HEK293 (cell line): Measurements from ENCODE around the gene TPP1.

ENCODE experiments used
- CTCF ChIA-PET: fragments of 350-600 bp; formaldehyde crosslinking; extraction: SDS; loops from one replicate; lab custom pipeline; 2021; ENCODE audit warnings: antibody characterized with exemption; lab: Yijun Ruan, JAX
- POLR2A ChIA-PET: fragments of 300-600 bp; formaldehyde crosslinking; extraction: SDS; loops from one replicate; lab custom pipeline; 2020; ENCODE audit warnings: antibody characterized with exemption, inconsistent platforms; lab: Yijun Ruan, JAX
- H3K27ac ChIP-seq: fragments of 200-500 bp; sonication (Bioruptor generic); 2 replicates; pipeline ENCODE4 v1.5.1; 2014; ENCODE audit warnings: low read depth, low read length, control low read depth, inconsistent platforms; ENCODE audit errors: extremely low read depth
- H3K36me3 ChIP-seq, 2 experiments: fragments of 200-500 bp in 1 of 2; sonication (Bioruptor generic) in 1 of 2; 1 replicate in 1 of 2; 2 replicates in 1 of 2; pipeline ENCODE4 v1.5.1; 2014 to 2017; ENCODE audit warnings: inconsistent platforms in 2 of 2, low read length in 2 of 2; ENCODE audit not compliant: control insufficient read depth in 2 of 2, insufficient read depth in 1 of 2
- H3K4me1 ChIP-seq: fragments of 200-500 bp; sonication (Bioruptor generic); 2 replicates; pipeline ENCODE4 v1.5.1; 2014; ENCODE audit warnings: mild to moderate bottlenecking, low read length, inconsistent platforms; ENCODE audit not compliant: control insufficient read depth, insufficient read depth
- H3K4me3 ChIP-seq: 2 replicates; pipeline ENCODE4 v1.5.1; 2011; ENCODE audit warnings: low read depth, mild to moderate bottlenecking, control low read depth, low read length, moderate library complexity
- H3K9me3 ChIP-seq: fragments of 200-500 bp; sonication (Bioruptor generic); 2 replicates; pipeline ENCODE4 v1.5.1; 2014; ENCODE audit warnings: low read depth, low read length, inconsistent platforms; ENCODE audit not compliant: control insufficient read depth, insufficient read depth
- BCL11A ChIP-seq: fragments of 450-650 bp; formaldehyde crosslinking; IDR thresholded peaks from 2 replicates; pipeline ENCODE4 v1.5.1; 2016; ENCODE audit warnings: low read depth, missing biosample characterization, missing genetic modification characterization
- KLF16 ChIP-seq: fragments of 450-650 bp; formaldehyde crosslinking; IDR thresholded peaks from 2 replicates; pipeline ENCODE4 v1.5.1; 2017; ENCODE audit warnings: missing biosample characterization, missing genetic modification characterization
- KLF7 ChIP-seq: fragments of 450-650 bp; formaldehyde crosslinking; IDR thresholded peaks from 2 replicates; pipeline ENCODE4 v1.5.1; 2016; ENCODE audit warnings: missing biosample characterization, missing genetic modification characterization, borderline replicate concordance
- OSR2 ChIP-seq: fragments of 450-650 bp; formaldehyde crosslinking; IDR thresholded peaks from 2 replicates; pipeline ENCODE4 v1.5.1; 2016; ENCODE audit warnings: missing biosample characterization, missing genetic modification characterization
- PRDM1 ChIP-seq: fragments of 450-650 bp; formaldehyde crosslinking; IDR thresholded peaks from 2 replicates; pipeline ENCODE4; 2016; ENCODE audit warnings: missing biosample characterization, missing genetic modification characterization
- ZBTB44 ChIP-seq: fragments of 450-650 bp; IDR thresholded peaks from 2 replicates; pipeline ENCODE4 v1.5.1; 2018; ENCODE audit warnings: missing biosample characterization, mild to moderate bottlenecking, missing genetic modification characterization
- ZBTB6 ChIP-seq: fragments of 450-650 bp; formaldehyde crosslinking; IDR thresholded peaks from 2 replicates; pipeline ENCODE4 v1.5.1; 2017; ENCODE audit warnings: missing biosample characterization, missing genetic modification characterization
- ZNF157 ChIP-seq: fragments of 450-650 bp; formaldehyde crosslinking; IDR thresholded peaks from 2 replicates; pipeline ENCODE4 v1.5.1; 2016; ENCODE audit warnings: missing biosample characterization, missing genetic modification characterization
- ZNF223 ChIP-seq: fragments of 450-650 bp; formaldehyde crosslinking; IDR thresholded peaks from 2 replicates; pipeline ENCODE4 v1.5.1; 2016; ENCODE audit warnings: missing biosample characterization, missing genetic modification characterization
- ZNF239 ChIP-seq: fragments of 450-650 bp; formaldehyde crosslinking; IDR thresholded peaks from 2 replicates; pipeline ENCODE4 v1.5.1; 2016; ENCODE audit warnings: missing biosample characterization, missing genetic modification characterization
- ZNF26 ChIP-seq: fragments of 450-650 bp; formaldehyde crosslinking; IDR thresholded peaks from 2 replicates; pipeline ENCODE4 v1.5.1; 2016; ENCODE audit warnings: missing biosample characterization, missing genetic modification characterization
- ZNF335 ChIP-seq: fragments of 450-650 bp; formaldehyde crosslinking; conservative IDR thresholded peaks from 2 replicates; pipeline ENCODE4 v1.5.1; 2016; ENCODE audit warnings: missing biosample characterization, missing genetic modification characterization
- ZNF398 ChIP-seq: fragments of 450-650 bp; formaldehyde crosslinking; IDR thresholded peaks from 2 replicates; pipeline ENCODE4 v1.5.1; 2017; ENCODE audit warnings: missing biosample characterization, missing genetic modification characterization
- ZNF404 ChIP-seq: fragments of 450-650 bp; formaldehyde crosslinking; IDR thresholded peaks from 2 replicates; pipeline ENCODE4 v1.5.1; 2017; ENCODE audit warnings: missing biosample characterization, missing genetic modification characterization
- ZNF433 ChIP-seq: fragments of 450-650 bp; formaldehyde crosslinking; IDR thresholded peaks from 2 replicates; pipeline ENCODE4 v1.5.1; 2016; ENCODE audit warnings: missing biosample characterization, missing genetic modification characterization, low read depth
- ZNF473 ChIP-seq: fragments of 450-650 bp; formaldehyde crosslinking; IDR thresholded peaks from 2 replicates; pipeline ENCODE4 v1.5.1; 2017; ENCODE audit warnings: missing biosample characterization, missing genetic modification characterization
- ZNF580 ChIP-seq: fragments of 450-650 bp; formaldehyde crosslinking; IDR thresholded peaks from 2 replicates; pipeline ENCODE4 v1.5.1; 2016; ENCODE audit warnings: missing biosample characterization, missing genetic modification characterization
- ZNF660 ChIP-seq: fragments of 450-650 bp; IDR thresholded peaks from 2 replicates; pipeline ENCODE4 v1.5.1; 2018; ENCODE audit warnings: missing biosample characterization, mild to moderate bottlenecking, missing genetic modification characterization

The TPP1 gene

GRCh38 chr11:6664551-6664950 lies 45.3 kb upstream of the TPP1 start:
- TF ChIP-seq KLF16 (no peak), ZBTB44 (tag by site-specific recombination) (no peak), KLF7 (tag by site-specific recombination) (no peak), PRDM1 (tag by site-specific recombination) (no peak), BCL11A (no peak), ZNF580 (tag by site-specific recombination) (no peak), ZNF335 (no peak), ZNF433 (tag by site-specific recombination) (no peak), ZNF239 (tag by site-specific recombination) (no peak), ZBTB6 (tag by site-specific recombination) (no peak)
- TF ChIP-seq, all 188 proteins: peak for 0
- POLR2A ChIA-PET: no interaction called here
- H3K4me1 ChIP-seq: no peaks in the 10 kb centered on the region
- no peaks in the 10 kb centered on the region for H3K36me3 ChIP-seq
- no peak overlapping the region for H3K27ac ChIP-seq
- H3K9me3 ChIP-seq: no peaks in the 10 kb centered on the region
- H3K4me3 ChIP-seq: no peak overlapping the region
- CTCF ChIA-PET: interaction anchor here (0.6 to 1.2 kb wide), 3 partner anchors 19 to 288 kb away, joined by 3 to 5 read pairs (median 3); partner anchors contain the start of gene MRPL17

GRCh38 chr11:6663794-6664469 lies 44.7 kb upstream of the TPP1 start:
- no peak for TF ChIP-seq ZNF404
- no peak for TF ChIP-seq ZNF660 (tag by site-specific recombination)
- no peak for TF ChIP-seq ZNF473
- TF ChIP-seq ZNF157: no peak
- TF ChIP-seq ZNF223 (tag by site-specific recombination): no peak
- TF ChIP-seq ZNF26: no peak
- TF ChIP-seq OSR2: no peak
- no peak for TF ChIP-seq ZNF398 (tag by site-specific recombination)
- TF ChIP-seq, all 188 proteins: peak for 0
- H3K36me3 ChIP-seq: no peaks in the 10 kb centered on the region
- POLR2A ChIA-PET: no interaction called here

More at GRCh38 chr11:6663794-6664469, 44.7 kb upstream of the TPP1 start:
- Histone ChIP-seq H3K27ac (no peak overlapping the region), H3K9me3 (no peaks in the 10 kb centered on the region), H3K4me3 (no peak overlapping the region), H3K4me1 (no peaks in the 10 kb centered on the region)
- CTCF ChIA-PET: interaction anchor here (0.6 to 1.2 kb wide), 2 partner anchors 19 to 287 kb away, joined by 3 read pairs; partner anchors contain the start of gene MRPL17
